Tibial nerve (tissue), 4 donors: Measurements from ENCODE around the gene NCOA5.
"Not testable (repeated sequence)": the region's sequence is repeated elsewhere in the genome, so short reads cannot be mapped to it uniquely, and the experiment has no call there.

Experiments
- EP300 ChIP-seq, 2 donors: sonication (generic); formaldehyde crosslinking; IDR thresholded peaks; one replicate each; pipeline ENCODE4 v1.6.1; 2017; ENCODE audit warnings: antibody characterized with exemption in 2 of 2, mild to moderate bottlenecking in 1 of 2
- POLR2A ChIP-seq, 2 donors: fragments of 450-650 bp; IDR thresholded peaks; one replicate each; pipeline ENCODE4 v1.6.1; 2017; ENCODE audit warnings: antibody characterized with exemption in 2 of 2, mild to moderate bottlenecking in 2 of 2, moderate library complexity in 2 of 2
- TF ChIP-seq, protein P1 (sequence below), 5 experiments: fragments of 200-600 bp in 3 of 5; fragments of 450-650 bp in 2 of 5; sonication (generic) in 3 of 5; IDR thresholded peaks; one replicate each; pipeline ENCODE4 v1.5.1; 2016 to 2019; ENCODE audit warnings: antibody characterized with exemption in 5 of 5, mild to moderate bottlenecking in 3 of 5, moderate library complexity in 2 of 5

GRCh38 chr20:46091622-46092535 is 2.1 kb upstream of the NCOA5 start:
- TF ChIP-seq POLR2A, EP300 (IDR thresholded peaks at IDR 0.05): not testable (repeated sequence)
- TF ChIP-seq, protein P1, sequence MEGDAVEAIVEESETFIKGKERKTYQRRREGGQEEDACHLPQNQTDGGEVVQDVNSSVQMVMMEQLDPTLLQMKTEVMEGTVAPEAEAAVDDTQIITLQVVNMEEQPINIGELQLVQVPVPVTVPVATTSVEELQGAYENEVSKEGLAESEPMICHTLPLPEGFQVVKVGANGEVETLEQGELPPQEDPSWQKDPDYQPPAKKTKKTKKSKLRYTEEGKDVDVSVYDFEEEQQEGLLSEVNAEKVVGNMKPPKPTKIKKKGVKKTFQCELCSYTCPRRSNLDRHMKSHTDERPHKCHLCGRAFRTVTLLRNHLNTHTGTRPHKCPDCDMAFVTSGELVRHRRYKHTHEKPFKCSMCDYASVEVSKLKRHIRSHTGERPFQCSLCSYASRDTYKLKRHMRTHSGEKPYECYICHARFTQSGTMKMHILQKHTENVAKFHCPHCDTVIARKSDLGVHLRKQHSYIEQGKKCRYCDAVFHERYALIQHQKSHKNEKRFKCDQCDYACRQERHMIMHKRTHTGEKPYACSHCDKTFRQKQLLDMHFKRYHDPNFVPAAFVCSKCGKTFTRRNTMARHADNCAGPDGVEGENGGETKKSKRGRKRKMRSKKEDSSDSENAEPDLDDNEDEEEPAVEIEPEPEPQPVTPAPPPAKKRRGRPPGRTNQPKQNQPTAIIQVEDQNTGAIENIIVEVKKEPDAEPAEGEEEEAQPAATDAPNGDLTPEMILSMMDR (IDR thresholded peaks at IDR 0.05), result not testable (repeated sequence)
